ENCODE data around the gene ZDHHC14.

DNA sequence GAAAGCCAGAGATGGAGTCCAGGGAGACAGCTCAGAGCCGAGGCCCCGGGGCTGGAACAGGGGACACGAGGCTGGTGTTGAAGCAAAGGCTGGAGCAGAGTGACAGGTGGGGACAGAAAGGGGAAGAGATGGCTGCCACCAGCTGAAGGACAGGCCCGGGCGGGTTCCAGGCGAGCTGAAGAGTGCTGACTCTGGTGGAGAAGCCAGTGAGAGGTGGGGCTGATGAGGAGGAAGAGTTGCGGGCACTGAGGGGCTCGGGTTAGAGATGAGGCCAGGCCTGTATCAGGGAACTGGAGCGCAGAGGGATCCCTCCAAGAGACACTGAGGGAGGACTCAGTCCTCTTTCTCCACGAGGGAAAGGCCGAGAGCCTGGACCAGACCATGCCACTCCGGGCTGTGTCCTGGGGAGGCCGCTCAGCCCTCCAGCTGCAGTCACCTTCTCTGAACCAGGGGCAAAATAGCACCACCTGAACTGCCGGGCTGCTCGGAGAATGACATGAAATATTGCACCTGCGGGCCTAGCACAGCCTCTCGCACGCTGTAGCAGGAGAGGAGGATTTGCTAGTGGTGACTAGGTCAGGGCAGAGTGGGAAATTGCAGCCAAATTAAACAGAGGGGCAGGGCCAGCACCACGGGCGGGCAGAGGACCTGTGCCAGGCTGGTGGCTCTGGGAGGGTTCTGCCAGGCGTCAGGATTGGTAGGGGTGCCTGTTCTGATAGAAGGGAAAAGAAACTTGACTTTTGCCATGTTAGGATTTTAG lies 175.9 kb downstream of the ZDHHC14 start:
- TF ChIP-seq, protein P1, sequence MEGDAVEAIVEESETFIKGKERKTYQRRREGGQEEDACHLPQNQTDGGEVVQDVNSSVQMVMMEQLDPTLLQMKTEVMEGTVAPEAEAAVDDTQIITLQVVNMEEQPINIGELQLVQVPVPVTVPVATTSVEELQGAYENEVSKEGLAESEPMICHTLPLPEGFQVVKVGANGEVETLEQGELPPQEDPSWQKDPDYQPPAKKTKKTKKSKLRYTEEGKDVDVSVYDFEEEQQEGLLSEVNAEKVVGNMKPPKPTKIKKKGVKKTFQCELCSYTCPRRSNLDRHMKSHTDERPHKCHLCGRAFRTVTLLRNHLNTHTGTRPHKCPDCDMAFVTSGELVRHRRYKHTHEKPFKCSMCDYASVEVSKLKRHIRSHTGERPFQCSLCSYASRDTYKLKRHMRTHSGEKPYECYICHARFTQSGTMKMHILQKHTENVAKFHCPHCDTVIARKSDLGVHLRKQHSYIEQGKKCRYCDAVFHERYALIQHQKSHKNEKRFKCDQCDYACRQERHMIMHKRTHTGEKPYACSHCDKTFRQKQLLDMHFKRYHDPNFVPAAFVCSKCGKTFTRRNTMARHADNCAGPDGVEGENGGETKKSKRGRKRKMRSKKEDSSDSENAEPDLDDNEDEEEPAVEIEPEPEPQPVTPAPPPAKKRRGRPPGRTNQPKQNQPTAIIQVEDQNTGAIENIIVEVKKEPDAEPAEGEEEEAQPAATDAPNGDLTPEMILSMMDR (IDR thresholded peaks at IDR 0.05; ENCODE audit: insufficient read depth, low read length) = no peak
- TF ChIP-seq REST (IDR thresholded peaks at IDR 0.05; ENCODE audit: insufficient replicate concordance, low read depth) (no peak), POLR2AphosphoS5 (IDR thresholded peaks at IDR 0.05; ENCODE audit: low read depth) (no peak)
